WTC11 (cell line): Measurements from ENCODE around the gene FMO5. TPM values are rescaled to one million over a fixed set of nuclear protein-coding genes. Genes with fewer than 3 reads are reported as not detected.

Experiments used
- ATF1 ChIP-seq: sonication (generic); formaldehyde crosslinking; IDR thresholded peaks from 2 replicates; pipeline ENCODE4 v1.8.1; 2023; ENCODE audit warnings: mild to moderate bottlenecking, moderate library complexity, missing genetic modification reagents
- CBFB ChIP-seq: sonication (generic); formaldehyde crosslinking; IDR thresholded peaks from 2 replicates; pipeline ENCODE4 v1.8.1; 2022; ENCODE audit warnings: mild to moderate bottlenecking, low read depth, missing genetic modification reagents
- ELF4 ChIP-seq: sonication (generic); formaldehyde crosslinking; IDR thresholded peaks from 2 replicates; pipeline ENCODE4 v1.8.1; 2022; ENCODE audit warnings: low read depth, mild to moderate bottlenecking, moderate library complexity, missing genetic modification reagents
- EMX1 ChIP-seq: fragments of 250-450 bp; sonication (Bioruptor Pico); IDR thresholded peaks from 2 replicates; pipeline ENCODE4 v1.8.0; 2021; ENCODE audit warnings: mild to moderate bottlenecking
- ESRRA ChIP-seq: sonication (generic); formaldehyde crosslinking; IDR thresholded peaks from 2 replicates; pipeline ENCODE4 v1.8.1; 2022; ENCODE audit warnings: mild to moderate bottlenecking, missing genetic modification reagents, borderline replicate concordance
- ETV6 ChIP-seq: sonication (generic); formaldehyde crosslinking; IDR thresholded peaks from 2 replicates; pipeline ENCODE4 v1.8.1; 2022; ENCODE audit warnings: mild to moderate bottlenecking, missing genetic modification reagents
- GTF2I ChIP-seq: fragments of 250-450 bp; sonication (Bioruptor Pico); conservative IDR thresholded peaks from 2 replicates; pipeline ENCODE4 v1.4.0; 2021; ENCODE audit warnings: mild to moderate bottlenecking
- HMGXB4 ChIP-seq: sonication (generic); formaldehyde crosslinking; IDR thresholded peaks from 2 replicates; pipeline ENCODE4 v1.8.1; 2023; ENCODE audit warnings: mild to moderate bottlenecking, moderate library complexity, missing genetic modification reagents
- IRF2 ChIP-seq: sonication (generic); formaldehyde crosslinking; IDR thresholded peaks from 2 replicates; pipeline ENCODE4 v1.8.0; 2022; ENCODE audit warnings: low read depth, missing genetic modification reagents, borderline replicate concordance
- JAZF1 ChIP-seq: fragments of 250-450 bp; sonication (Bioruptor Pico); IDR thresholded peaks from 2 replicates; pipeline ENCODE4 v1.9.0; 2021; ENCODE audit warnings: moderate library complexity, mild to moderate bottlenecking, inconsistent platforms
- MAX ChIP-seq: sonication (generic); formaldehyde crosslinking; IDR thresholded peaks from 2 replicates; pipeline ENCODE4 v1.8.0; 2022; ENCODE audit warnings: mild to moderate bottlenecking, missing genetic modification reagents
- MXD4 ChIP-seq: fragments of 250-450 bp; sonication (Bioruptor Pico); IDR thresholded peaks from 2 replicates; pipeline ENCODE4 v1.8.0; 2021; ENCODE audit warnings: mild to moderate bottlenecking, moderate library complexity, borderline replicate concordance
- NFATC4 ChIP-seq: fragments of 250-450 bp; sonication (Bioruptor Pico); IDR thresholded peaks from 2 replicates; pipeline ENCODE4 v1.9.0; 2021; ENCODE audit warnings: mild to moderate bottlenecking
- PRDM15 ChIP-seq: sonication (generic); formaldehyde crosslinking; IDR thresholded peaks from 2 replicates; pipeline ENCODE4 v1.8.0; 2022; ENCODE audit warnings: missing genetic modification reagents
- RELA ChIP-seq: sonication (generic); formaldehyde crosslinking; IDR thresholded peaks from 2 replicates; pipeline ENCODE4 v1.8.1; 2022; ENCODE audit warnings: missing genetic modification reagents, mild to moderate bottlenecking, borderline replicate concordance
- SMAD4 ChIP-seq: sonication (generic); formaldehyde crosslinking; IDR thresholded peaks from 2 replicates; pipeline ENCODE4 v1.8.0; 2022; ENCODE audit warnings: mild to moderate bottlenecking, missing genetic modification reagents
- SP1 ChIP-seq: sonication (generic); formaldehyde crosslinking; conservative IDR thresholded peaks from 2 replicates; pipeline ENCODE4 v1.8.1; 2022; ENCODE audit warnings: missing genetic modification reagents
- STAT6 ChIP-seq: sonication (generic); formaldehyde crosslinking; conservative IDR thresholded peaks from 2 replicates; pipeline ENCODE4 v1.8.1; 2023; ENCODE audit warnings: mild to moderate bottlenecking, low read depth, missing genetic modification reagents, moderate library complexity
- TEAD1 ChIP-seq: sonication (generic); formaldehyde crosslinking; IDR thresholded peaks from 2 replicates; pipeline ENCODE4 v1.8.0; 2022; ENCODE audit warnings: mild to moderate bottlenecking, missing genetic modification reagents
- ZNF232 ChIP-seq: sonication (generic); formaldehyde crosslinking; IDR thresholded peaks from 2 replicates; pipeline ENCODE4 v1.8.0; 2022; ENCODE audit warnings: mild to moderate bottlenecking, missing genetic modification reagents
- ZNF263 ChIP-seq: sonication (generic); formaldehyde crosslinking; IDR thresholded peaks from 2 replicates; pipeline ENCODE4 v1.8.1; 2022; ENCODE audit warnings: low read depth, mild to moderate bottlenecking, moderate library complexity, missing genetic modification reagents
- ZNF671 ChIP-seq: fragments of 250-450 bp; sonication (Bioruptor Pico); IDR thresholded peaks from 2 replicates; pipeline ENCODE4 v1.8.0; 2021; ENCODE audit warnings: mild to moderate bottlenecking
- ZSCAN18 ChIP-seq: fragments of 250-450 bp; sonication (Bioruptor Pico); IDR thresholded peaks from 2 replicates; pipeline ENCODE4 v2.1.2; 2022; ENCODE audit warnings: mild to moderate bottlenecking, moderate library complexity
- total RNA-seq: library from RNA; stranded (reverse); gene quantifications from 3 replicates; pipeline ENCODE4 v1.2.3, GENCODE V29; 2021
- TF ChIP-seq, protein P1 (sequence below): sonication (generic); formaldehyde crosslinking; IDR thresholded peaks from 2 replicates; pipeline ENCODE4 v1.8.1; 2022; ENCODE audit warnings: mild to moderate bottlenecking, moderate library complexity, missing genetic modification reagents
- TF ChIP-seq, protein P2 (sequence below): sonication (generic); formaldehyde crosslinking; IDR thresholded peaks from 2 replicates; pipeline ENCODE4 v1.8.1; 2022; ENCODE audit warnings: mild to moderate bottlenecking, missing genetic modification reagents, moderate library complexity, borderline replicate concordance
- TF ChIP-seq, protein P3 (sequence below): sonication (generic); formaldehyde crosslinking; IDR thresholded peaks from 2 replicates; pipeline ENCODE4 v1.8.1; 2023; ENCODE audit warnings: mild to moderate bottlenecking, missing genetic modification reagents, moderate library complexity

Gene FMO5
- total RNA-seq, 1 experiment from 2014 or later: 3.3 TPM

DNA sequence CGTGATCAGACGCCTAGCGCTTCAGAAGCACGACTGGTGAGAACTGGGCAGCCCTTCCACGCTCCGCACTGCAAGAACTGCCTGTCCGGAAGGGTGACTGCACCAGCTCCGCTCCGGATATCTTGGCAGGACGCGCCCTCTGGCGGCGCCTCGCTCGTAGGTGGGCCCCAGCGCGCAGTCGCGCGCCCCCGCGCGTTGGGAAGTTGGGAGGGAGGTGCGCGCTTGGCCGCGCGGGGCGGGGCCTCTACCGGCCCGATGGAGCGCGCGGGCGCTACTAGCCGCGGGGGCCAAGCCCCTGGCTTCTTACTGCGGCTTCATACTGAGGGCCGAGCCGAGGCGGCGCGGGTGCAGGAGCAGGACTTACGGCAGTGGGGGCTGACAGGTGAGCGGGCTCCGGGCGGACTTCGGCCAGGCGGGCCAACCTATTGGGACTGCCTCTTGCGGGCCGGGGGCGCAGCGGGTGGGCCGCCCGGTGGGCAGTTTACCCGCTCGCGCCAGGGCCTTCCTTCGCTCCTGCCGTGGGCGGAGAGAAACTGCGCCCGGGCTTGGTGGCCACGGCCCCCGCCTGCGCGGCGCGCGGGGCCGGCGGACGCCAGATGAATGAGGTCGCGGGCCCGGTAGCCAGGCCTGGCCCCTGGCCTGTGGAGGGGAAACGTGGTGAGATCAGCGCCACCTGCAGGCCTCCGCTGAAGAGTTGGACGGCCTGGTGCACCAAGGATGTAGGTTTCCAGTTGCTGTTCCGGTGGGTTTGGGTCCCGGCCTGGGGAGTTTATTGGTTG lies 17.5 kb upstream of the FMO5 start, which contains the start of gene CHD1L (continued):
- TF ChIP-seq STAT6 (CRISPR knock-in tag): no peak
- no peak; the same call in 1 of the 2 replicates for TF ChIP-seq ATF1 (CRISPR knock-in tag)
- TF ChIP-seq RELA (CRISPR knock-in tag): no peak
- 0 out of 2 replicates have a peak, but pooled peaks have one; percentile 31 for TF ChIP-seq ZNF263 (CRISPR knock-in tag)
- TF ChIP-seq, protein P1, sequence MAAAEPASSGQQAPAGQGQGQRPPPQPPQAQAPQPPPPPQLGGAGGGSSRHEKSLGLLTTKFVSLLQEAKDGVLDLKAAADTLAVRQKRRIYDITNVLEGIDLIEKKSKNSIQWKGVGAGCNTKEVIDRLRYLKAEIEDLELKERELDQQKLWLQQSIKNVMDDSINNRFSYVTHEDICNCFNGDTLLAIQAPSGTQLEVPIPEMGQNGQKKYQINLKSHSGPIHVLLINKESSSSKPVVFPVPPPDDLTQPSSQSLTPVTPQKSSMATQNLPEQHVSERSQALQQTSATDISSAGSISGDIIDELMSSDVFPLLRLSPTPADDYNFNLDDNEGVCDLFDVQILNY (CRISPR knock-in tag): peak; percentile 86
- no peak for TF ChIP-seq ZNF671 (CRISPR knock-in tag)
- TF ChIP-seq, protein P2, sequence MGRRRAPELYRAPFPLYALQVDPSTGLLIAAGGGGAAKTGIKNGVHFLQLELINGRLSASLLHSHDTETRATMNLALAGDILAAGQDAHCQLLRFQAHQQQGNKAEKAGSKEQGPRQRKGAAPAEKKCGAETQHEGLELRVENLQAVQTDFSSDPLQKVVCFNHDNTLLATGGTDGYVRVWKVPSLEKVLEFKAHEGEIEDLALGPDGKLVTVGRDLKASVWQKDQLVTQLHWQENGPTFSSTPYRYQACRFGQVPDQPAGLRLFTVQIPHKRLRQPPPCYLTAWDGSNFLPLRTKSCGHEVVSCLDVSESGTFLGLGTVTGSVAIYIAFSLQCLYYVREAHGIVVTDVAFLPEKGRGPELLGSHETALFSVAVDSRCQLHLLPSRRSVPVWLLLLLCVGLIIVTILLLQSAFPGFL (CRISPR knock-in tag): no peak; the same call in 1 of the 2 replicates
- peak; percentile 37; the same call in 1 of the 2 replicates for TF ChIP-seq ETV6 (CRISPR knock-in tag)
- TF ChIP-seq SP1 (CRISPR knock-in tag): peak; percentile 78
- peak; percentile 47; the same call in 1 of the 2 replicates for TF ChIP-seq ESRRA (CRISPR knock-in tag)
- no peak for TF ChIP-seq PRDM15 (CRISPR knock-in tag)
- TF ChIP-seq CBFB: no peak
- TF ChIP-seq ELF4 (CRISPR knock-in tag): 0 out of 2 replicates have a peak, but pooled peaks have one; percentile 37
- TF ChIP-seq, protein P3, sequence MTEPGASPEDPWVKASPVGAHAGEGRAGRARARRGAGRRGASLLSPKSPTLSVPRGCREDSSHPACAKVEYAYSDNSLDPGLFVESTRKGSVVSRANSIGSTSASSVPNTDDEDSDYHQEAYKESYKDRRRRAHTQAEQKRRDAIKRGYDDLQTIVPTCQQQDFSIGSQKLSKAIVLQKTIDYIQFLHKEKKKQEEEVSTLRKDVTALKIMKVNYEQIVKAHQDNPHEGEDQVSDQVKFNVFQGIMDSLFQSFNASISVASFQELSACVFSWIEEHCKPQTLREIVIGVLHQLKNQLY (CRISPR knock-in tag): no peak
- TF ChIP-seq ZSCAN18: no peak
- TF ChIP-seq EMX1 (CRISPR knock-in tag): 0 out of 2 replicates have a peak, but pooled peaks have one; percentile 62
- TF ChIP-seq TEAD1: peak; percentile 72; the same call in 1 of the 2 replicates
- no peak for TF ChIP-seq IRF2 (CRISPR knock-in tag)
- TF ChIP-seq SMAD4: no peak
- TF ChIP-seq NFATC4 (CRISPR knock-in tag): no peak
- peak; percentile 99 for TF ChIP-seq HMGXB4
- no peak for TF ChIP-seq ZNF232
- no peak for TF ChIP-seq MXD4 (CRISPR knock-in tag)
- TF ChIP-seq MAX (CRISPR knock-in tag): peak; percentile 68
- TF ChIP-seq GTF2I (CRISPR knock-in tag): 0 out of 2 replicates have a peak, but pooled peaks have one; percentile 42
- no peak for TF ChIP-seq JAZF1 (CRISPR knock-in tag)
